Mucosa of stomach (tissue), 1 donor: ENCODE results near the gene CHML.

Source experiments
- H3K27me3 ChIP-seq: one replicate; pipeline ENCODE4 v1.7.0; 2013; ENCODE audit warnings: mild to moderate bottlenecking, low read length; ENCODE audit not compliant: control insufficient read depth, insufficient read depth
- H3K36me3 ChIP-seq: one replicate; pipeline ENCODE4 v1.7.0; 2013; ENCODE audit warnings: low read length; ENCODE audit not compliant: control insufficient read depth, insufficient read depth
- H3K4me1 ChIP-seq: one replicate; pipeline ENCODE4 v1.7.0; 2013; ENCODE audit warnings: mild to moderate bottlenecking, low read length; ENCODE audit not compliant: control insufficient read depth, insufficient read depth
- H3K4me3 ChIP-seq: one replicate; pipeline ENCODE4 v1.7.0; 2013; ENCODE audit warnings: low read length
- H3K9ac ChIP-seq: one replicate; pipeline ENCODE4 v1.7.0; 2013; ENCODE audit warnings: mild to moderate bottlenecking, low read length, moderate library complexity
- H3K9me3 ChIP-seq: one replicate; pipeline ENCODE4 v1.7.0; 2013; ENCODE audit warnings: mild to moderate bottlenecking, low read length, moderate library complexity; ENCODE audit not compliant: control insufficient read depth
- donor health status: Pancreatic carcinoma.

The CHML gene

GRCh38 chr1:241596633-241597032 lies 43.5 kb downstream of the CHML start:
- H3K9ac ChIP-seq = no peak overlapping the region
- no peaks in the 10 kb centered on the region for H3K27me3 ChIP-seq
- H3K4me1 ChIP-seq = no peaks in the 10 kb centered on the region
- H3K4me3 ChIP-seq = no peak overlapping the region
- H3K36me3 ChIP-seq = no peaks in the 10 kb centered on the region
- H3K9me3 ChIP-seq = no peaks in the 10 kb centered on the region

- H3K36me3 ChIP-seq = no peaks in the 10 kb centered on the region
- no peak overlapping the region for H3K4me3 ChIP-seq
- no peaks in the 10 kb centered on the region for H3K27me3 ChIP-seq
- no peak overlapping the region for H3K9ac ChIP-seq
- no peaks in the 10 kb centered on the region for H3K9me3 ChIP-seq
- H3K4me1 ChIP-seq = no peaks in the 10 kb centered on the region
Measured at GRCh38 chr1:241593186-241593585, 47.0 kb downstream of the CHML start.

GRCh38 chr1:241592273-241592958 lies 47.8 kb downstream of the CHML start:
- Histone ChIP-seq H3K9ac (no peak overlapping the region), H3K27me3 (no peaks in the 10 kb centered on the region), H3K9me3 (no peaks in the 10 kb centered on the region), H3K4me1 (no peaks in the 10 kb centered on the region), H3K36me3 (no peaks in the 10 kb centered on the region), H3K4me3 (no peak overlapping the region)

GRCh38 chr1:241591736-241592135 lies 48.4 kb downstream of the CHML start:
- Histone ChIP-seq H3K9me3 (no peaks in the 10 kb centered on the region), H3K9ac (no peak overlapping the region), H3K4me3 (no peak overlapping the region), H3K36me3 (no peaks in the 10 kb centered on the region), H3K27me3 (no peaks in the 10 kb centered on the region), H3K4me1 (no peaks in the 10 kb centered on the region)

GRCh38 chr1:241591317-241591716 lies 48.9 kb downstream of the CHML start:
- H3K4me1 ChIP-seq = no peaks in the 10 kb centered on the region
- no peaks in the 10 kb centered on the region for H3K27me3 ChIP-seq
- H3K36me3 ChIP-seq = no peaks in the 10 kb centered on the region
- no peaks in the 10 kb centered on the region for H3K9me3 ChIP-seq
- H3K4me3 ChIP-seq = no peak overlapping the region
- H3K9ac ChIP-seq = no peak overlapping the region

- no peaks in the 10 kb centered on the region for H3K9me3 ChIP-seq
- no peaks in the 10 kb centered on the region for H3K36me3 ChIP-seq
Measured at GRCh38 chr1:241590719-241591118, 49.5 kb downstream of the CHML start.

More at GRCh38 chr1:241590719-241591118, 49.5 kb downstream of the CHML start:
- Histone ChIP-seq H3K9ac (no peak overlapping the region), H3K4me1 (no peaks in the 10 kb centered on the region), H3K4me3 (no peak overlapping the region), H3K27me3 (no peaks in the 10 kb centered on the region)
